PC-9 (cell line): ENCODE data around the gene BCL2. TPM values are rescaled to one million over a fixed set of nuclear protein-coding genes. Genes with fewer than 3 reads are reported as not detected.

Experiments
- BruUV-seq: library from RNA; stranded (reverse); fragments of 400-500 nt; replicated peaks from 2 replicates; lab custom pipeline; 2021; lab: Mats Ljungman, UMichigan
- CTCF ChIA-PET: fragments of 300-600 bp; sonication (Branson Sonifier 250); formaldehyde crosslinking; loops from one replicate; lab custom pipeline; 2022; ENCODE audit warnings: antibody characterized with exemption; lab: Charles Lee
- POLR2A ChIA-PET: fragments of 300-600 bp; sonication (Branson Sonifier 250); formaldehyde crosslinking; loops from one replicate; lab custom pipeline; 2022; ENCODE audit warnings: antibody characterized with exemption; ENCODE audit not compliant: unreplicated experiment; lab: Charles Lee
- DNase-seq, 2 experiments: peaks; one replicate each; pipeline versions ENCODE4 v3.0.0 to v3.0.0-alpha.2; 2015 to 2022; ENCODE audit warnings: mixed read lengths in 1 of 2
- H2AFZ ChIP-seq: fragments of 200-600 bp; sonication (generic); 2 replicates; pipeline ENCODE4 v1.8.1; 2017; ENCODE audit warnings: antibody characterized with exemption
- H3F3A ChIP-seq: fragments of 200-600 bp; sonication (generic); 2 replicates; pipeline ENCODE4 v1.8.1; 2017; ENCODE audit warnings: antibody characterized with exemption, mild to moderate bottlenecking, low read depth; ENCODE audit not compliant: insufficient read depth
- H3K27ac ChIP-seq: fragments of 200-600 bp; sonication (generic); 2 replicates; pipeline ENCODE4 v1.6.1; 2016; ENCODE audit warnings: mixed run types
- H3K27me3 ChIP-seq: fragments of 200-600 bp; sonication (generic); 2 replicates; pipeline ENCODE4 v1.6.1; 2016; ENCODE audit warnings: low read depth, mixed run types; ENCODE audit not compliant: insufficient read depth
- H3K36me3 ChIP-seq: fragments of 200-600 bp; sonication (generic); 2 replicates; pipeline ENCODE4 v1.6.1; 2016; ENCODE audit warnings: low read depth, mixed run types
- H3K4me1 ChIP-seq: fragments of 200-600 bp; sonication (generic); replicated peaks from 2 replicates; pipeline ENCODE4 v1.6.1; 2016; ENCODE audit warnings: mixed run types; ENCODE audit not compliant: insufficient read depth
- H3K4me2 ChIP-seq: fragments of 200-600 bp; sonication (generic); 2 replicates; pipeline ENCODE4 v1.6.1; 2017; ENCODE audit warnings: mixed run types
- H3K4me3 ChIP-seq: fragments of 200-600 bp; sonication (generic); 2 replicates; pipeline ENCODE4 v1.6.1; 2016; ENCODE audit warnings: mixed run types
- H3K79me2 ChIP-seq: fragments of 200-600 bp; sonication (generic); 2 replicates; pipeline ENCODE4 v1.6.1; 2017; ENCODE audit warnings: low read depth, mixed run types
- H3K9me2 ChIP-seq: fragments of 200-600 bp; sonication (generic); 2 replicates; pipeline ENCODE4 v1.8.1; 2017; ENCODE audit warnings: mild to moderate bottlenecking; ENCODE audit not compliant: insufficient read depth
- H3K9me3 ChIP-seq: fragments of 200-600 bp; sonication (generic); 2 replicates; pipeline ENCODE4 v1.8.1; 2016; ENCODE audit warnings: low read depth; ENCODE audit not compliant: insufficient read depth
- H4K20me1 ChIP-seq: fragments of 200-600 bp; sonication (generic); 2 replicates; pipeline ENCODE4 v1.8.1; 2017; ENCODE audit not compliant: insufficient read depth
- CTCF ChIP-seq: fragments of 200-600 bp; sonication (generic); conservative IDR thresholded peaks from 2 replicates; pipeline ENCODE4 v1.6.1; 2017; ENCODE audit warnings: mixed run types, antibody characterized with exemption, mild to moderate bottlenecking, moderate library complexity
- EZH2 ChIP-seq: fragments of 200-600 bp; sonication (generic); IDR thresholded peaks from 2 replicates; pipeline ENCODE4 v1.8.0; 2017; ENCODE audit warnings: antibody characterized with exemption, low read depth
- intact Hi-C: fragments of 100-400 bp; cut with micrococcal nuclease; formaldehyde crosslinking; loops from one replicate; pipeline ENCODE4 v1.10.0; 2022; ENCODE audit not compliant: unreplicated experiment
- total RNA-seq: library from RNA; stranded (reverse); gene quantifications from 2 replicates; pipeline ENCODE4 v1.2.3, GENCODE V29; 2021

BCL2 gene
- total RNA-seq, 1 experiment from 2014 or later = 2.0 TPM

- H3K27ac ChIP-seq = no peak overlapping the region
- H3K9me3 ChIP-seq = no peaks in the 10 kb centered on the region
- no peak overlapping the region for H3K4me2 ChIP-seq
- no TSS peak for BruUV-seq
- H3K79me2 ChIP-seq = no peaks in the 10 kb centered on the region
- H3K4me3 ChIP-seq = no peak overlapping the region
- no peak for TF ChIP-seq CTCF
- no peak for TF ChIP-seq EZH2
- intact Hi-C loops = no loop called here
- no peaks in the 10 kb centered on the region for H3F3A ChIP-seq
- ChIA-PET CTCF (no interaction called here), POLR2A (no interaction called here)
- H3K4me1 ChIP-seq = no peaks in the 10 kb centered on the region
- no peak overlapping the region for H2AFZ ChIP-seq
- no peaks in the 10 kb centered on the region for H3K27me3 ChIP-seq
- H3K36me3 ChIP-seq = no peaks in the 10 kb centered on the region
- no peaks in the 10 kb centered on the region for H4K20me1 ChIP-seq
- no peaks in the 10 kb centered on the region for H3K9me2 ChIP-seq
- no peak for DNase-seq
Measured at GRCh38 chr18:63218472-63218871, 101.1 kb downstream of the BCL2 start.

GRCh38 chr18:63216516-63217311 is 102.9 kb downstream of the BCL2 start:
- Histone ChIP-seq H3K27ac (no peak overlapping the region), H3K4me2 (no peak overlapping the region), H3K27me3 (no peaks in the 10 kb centered on the region), H3K9me3 (no peaks in the 10 kb centered on the region), H3K9me2 (no peaks in the 10 kb centered on the region), H3K4me3 (no peak overlapping the region), H2AFZ (no peak overlapping the region), H3K36me3 (no peaks in the 10 kb centered on the region), H4K20me1 (no peaks in the 10 kb centered on the region), H3K4me1 (no peaks in the 10 kb centered on the region), H3F3A (no peaks in the 10 kb centered on the region), H3K79me2 (no peaks in the 10 kb centered on the region)
- ChIA-PET POLR2A (no interaction called here), CTCF (no interaction called here)
- intact Hi-C loops = no loop called here
- BruUV-seq = no TSS peak
- DNase-seq = no peak
- TF ChIP-seq CTCF (no peak), EZH2 (no peak)

- TF ChIP-seq EZH2 (no peak), CTCF (no peak)
- Histone ChIP-seq H3K4me2 (no peak overlapping the region), H3K4me1 (no peaks in the 10 kb centered on the region), H3F3A (no peaks in the 10 kb centered on the region), H3K79me2 (no peaks in the 10 kb centered on the region), H3K27ac (no peak overlapping the region), H4K20me1 (no peaks in the 10 kb centered on the region), H3K4me3 (no peak overlapping the region), H3K27me3 (no peaks in the 10 kb centered on the region), H2AFZ (no peak overlapping the region), H3K36me3 (no peaks in the 10 kb centered on the region), H3K9me3 (no peaks in the 10 kb centered on the region), H3K9me2 (no peaks in the 10 kb centered on the region)
- CTCF ChIA-PET = no interaction called here
- intact Hi-C loops = no loop called here
- no TSS peak for BruUV-seq
- DNase-seq = no peak
- POLR2A ChIA-PET = no interaction called here
Measured at GRCh38 chr18:63213936-63214671, 105.5 kb downstream of the BCL2 start.
